KOPT-K1 (cell line): ENCODE results near the gene ALOX5AP.

Experiments
- H3K27ac ChIP-seq: fragments of 200-600 bp; sonication (generic); 2 replicates; pipeline ENCODE4 v1.5.1; 2016; ENCODE audit warnings: antibody characterized with exemption, mild to moderate bottlenecking, low read depth, low read length; ENCODE audit not compliant: poor library complexity, severe bottlenecking
- H3K36me3 ChIP-seq: fragments of 200-600 bp; sonication (generic); 2 replicates; pipeline ENCODE4 v1.5.1; 2017; ENCODE audit warnings: antibody characterized with exemption, mild to moderate bottlenecking, low read length, moderate library complexity; ENCODE audit not compliant: insufficient read depth
- H3K9me3 ChIP-seq: fragments of 200-600 bp; sonication (generic); 2 replicates; pipeline ENCODE4 v1.5.1; 2017; ENCODE audit warnings: antibody characterized with exemption, low read length, mild to moderate bottlenecking; ENCODE audit not compliant: insufficient read depth, poor library complexity, severe bottlenecking

ALOX5AP gene

DNA sequence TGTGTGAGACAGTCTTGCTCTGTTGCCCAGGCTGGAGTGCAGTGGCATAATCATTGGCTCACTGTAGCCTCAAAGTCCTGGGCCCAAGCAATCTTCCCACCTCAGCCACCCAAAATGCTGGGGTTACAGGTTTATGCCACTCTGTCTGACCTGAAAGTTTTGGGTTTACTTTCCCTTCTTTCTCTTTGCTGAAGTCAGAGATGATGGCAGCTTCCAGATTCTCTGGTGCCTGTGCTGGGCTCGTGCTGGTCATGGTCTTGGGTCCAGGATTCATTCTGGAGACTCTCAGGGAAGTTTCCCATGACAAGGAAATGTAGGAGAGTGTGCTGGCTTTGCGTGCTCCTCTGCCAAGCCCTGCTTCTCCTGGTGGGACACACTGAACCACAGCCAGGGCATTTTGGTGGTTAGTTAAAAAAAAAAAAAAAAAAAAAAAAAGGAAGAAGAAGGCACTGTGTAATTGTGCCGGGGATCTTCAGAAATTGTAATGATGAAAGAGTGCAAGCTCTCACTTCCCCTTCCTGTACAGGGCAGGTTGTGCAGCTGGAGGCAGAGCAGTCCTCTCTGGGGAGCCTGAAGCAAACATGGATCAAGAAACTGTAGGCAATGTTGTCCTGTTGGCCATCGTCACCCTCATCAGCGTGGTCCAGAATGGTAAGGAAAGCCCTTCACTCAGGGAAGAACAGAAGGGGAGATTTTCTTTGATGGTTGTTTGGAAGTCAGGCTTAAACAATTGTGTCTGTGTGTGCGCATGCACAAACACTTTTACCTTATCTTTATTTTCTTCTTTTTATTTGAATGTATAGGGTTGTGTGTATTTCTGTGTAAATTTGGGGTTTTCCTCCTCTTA, at the start of gene ALOX5AP:
Gene ALOX5AP, plus strand, starts transcription at position 519 of the 847 bp plus-strand sequence. Its CDS starts 63 bp downstream, at position 582.
- no peaks in the 10 kb centered on the region for H3K36me3 ChIP-seq
- no peaks in the 10 kb centered on the region for H3K9me3 ChIP-seq
- H3K27ac ChIP-seq, result peak within 1 kb of the TSS; percentile 82

DNA sequence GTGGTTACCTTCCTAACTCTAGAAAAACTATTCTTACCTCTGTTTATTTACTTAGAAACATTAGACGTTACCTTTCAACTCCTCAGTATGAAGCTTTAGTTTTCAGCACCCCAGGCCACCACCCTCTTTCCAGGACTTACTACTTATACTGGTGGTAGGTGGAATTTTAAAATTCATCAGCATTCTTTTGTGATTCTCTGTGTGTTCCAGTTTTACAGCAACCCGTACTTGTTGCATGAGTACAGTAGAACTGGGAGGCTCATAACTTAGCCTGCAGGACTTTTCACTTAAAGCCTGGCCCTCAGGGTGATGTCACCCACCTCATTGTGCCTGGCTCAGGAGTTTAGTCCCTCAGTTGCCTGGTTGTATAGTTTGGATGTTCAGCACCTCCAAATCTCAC, 49.4 kb upstream of the ALOX5AP start:
- H3K36me3 ChIP-seq, result no peaks in the 10 kb centered on the region
- H3K9me3 ChIP-seq, result no peaks in the 10 kb centered on the region
- H3K27ac ChIP-seq, result no peak overlapping the region

- no peaks in the 10 kb centered on the region for H3K9me3 ChIP-seq
- no peak overlapping the region for H3K27ac ChIP-seq
- H3K36me3 ChIP-seq, result no peaks in the 10 kb centered on the region
These were observed 47.7 kb upstream of the ALOX5AP start for GRCh38 chr13:30687601-30688000.

GRCh38 chr13:30689752-30690151, 45.6 kb upstream of the ALOX5AP start:
- H3K27ac ChIP-seq, result peak overlapping the region; percentile 46
- H3K9me3 ChIP-seq, result no peaks in the 10 kb centered on the region
- no peaks in the 10 kb centered on the region for H3K36me3 ChIP-seq

DNA sequence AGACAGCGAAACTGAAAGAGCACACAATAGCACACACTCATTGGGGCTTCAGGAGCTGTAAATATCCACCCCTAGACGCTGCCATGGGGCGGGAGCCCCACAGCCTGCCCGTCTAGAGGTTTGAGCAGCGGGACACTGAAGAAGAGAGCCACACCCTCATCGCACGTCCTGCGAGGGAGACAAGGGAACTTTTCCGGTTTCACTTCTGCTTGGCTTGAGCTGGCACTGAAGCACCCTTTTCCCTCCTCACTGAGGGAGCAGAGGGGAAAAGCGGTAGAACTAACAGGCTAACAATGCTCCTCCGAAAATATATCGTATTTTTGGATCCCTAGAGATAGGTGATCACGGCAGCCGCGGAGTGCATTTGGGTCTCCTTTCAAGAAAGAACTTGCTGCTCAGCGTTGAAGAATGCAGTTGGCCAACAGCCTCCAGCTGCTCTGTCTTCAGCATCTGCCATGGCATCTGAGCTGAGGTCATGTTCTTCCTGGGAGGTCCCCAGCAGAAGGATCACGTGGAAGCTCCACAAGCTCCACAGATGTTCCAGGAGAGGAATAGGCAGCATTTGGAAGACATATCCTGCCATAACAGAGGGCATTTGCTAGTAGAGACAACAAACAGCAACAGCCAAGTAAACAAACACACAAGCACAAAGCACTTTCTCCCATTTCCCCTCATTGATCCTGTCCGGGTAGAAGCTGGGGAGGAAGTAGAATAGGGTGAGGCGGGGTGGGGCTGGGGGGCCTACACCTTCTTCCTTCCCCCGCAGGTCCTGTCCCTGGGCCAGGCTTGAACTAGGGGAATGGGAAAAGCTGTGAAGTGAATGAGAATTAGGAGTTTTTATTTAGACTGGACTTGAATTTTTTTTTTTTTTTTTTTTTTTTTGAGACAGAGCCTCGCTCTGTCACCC, 44.8 kb upstream of the ALOX5AP start:
- H3K9me3 ChIP-seq, result no peaks in the 10 kb centered on the region
- peak overlapping the region; percentile 46 for H3K27ac ChIP-seq
- no peaks in the 10 kb centered on the region for H3K36me3 ChIP-seq

GRCh38 chr13:30692113-30692512, 43.2 kb upstream of the ALOX5AP start:
- Histone ChIP-seq H3K9me3 (no peaks in the 10 kb centered on the region), H3K27ac (no peak overlapping the region), H3K36me3 (no peaks in the 10 kb centered on the region)

- Histone ChIP-seq H3K27ac (no peak overlapping the region), H3K36me3 (no peaks in the 10 kb centered on the region), H3K9me3 (no peaks in the 10 kb centered on the region)
These were observed 38.8 kb upstream of the ALOX5AP start for GRCh38 chr13:30696278-30697176.

GRCh38 chr13:30697177-30697953, 38.0 kb upstream of the ALOX5AP start:
- no peaks in the 10 kb centered on the region for H3K36me3 ChIP-seq
- no peaks in the 10 kb centered on the region for H3K9me3 ChIP-seq
- no peak overlapping the region for H3K27ac ChIP-seq

DNA sequence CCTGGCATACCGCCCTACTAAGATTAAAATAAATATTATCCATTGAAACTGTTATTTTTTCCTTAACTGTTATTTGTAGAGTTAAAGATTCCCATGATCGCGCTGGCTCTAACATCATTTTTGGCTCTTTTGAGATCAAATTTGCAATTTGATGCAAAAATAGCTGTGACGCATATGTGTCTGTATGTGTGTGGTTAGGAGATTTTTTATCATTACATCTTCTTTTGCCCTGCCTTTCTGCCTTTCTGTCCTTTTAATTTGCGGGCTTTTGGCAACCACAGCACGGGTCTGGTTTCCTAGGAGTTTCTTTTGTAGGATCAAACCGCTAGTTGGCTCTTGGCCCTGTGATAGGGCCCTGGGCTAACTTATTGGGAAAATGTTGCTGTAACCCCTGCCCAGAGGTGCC, 37.3 kb upstream of the ALOX5AP start:
- Histone ChIP-seq H3K27ac (no peak overlapping the region), H3K9me3 (no peaks in the 10 kb centered on the region), H3K36me3 (no peaks in the 10 kb centered on the region)

DNA sequence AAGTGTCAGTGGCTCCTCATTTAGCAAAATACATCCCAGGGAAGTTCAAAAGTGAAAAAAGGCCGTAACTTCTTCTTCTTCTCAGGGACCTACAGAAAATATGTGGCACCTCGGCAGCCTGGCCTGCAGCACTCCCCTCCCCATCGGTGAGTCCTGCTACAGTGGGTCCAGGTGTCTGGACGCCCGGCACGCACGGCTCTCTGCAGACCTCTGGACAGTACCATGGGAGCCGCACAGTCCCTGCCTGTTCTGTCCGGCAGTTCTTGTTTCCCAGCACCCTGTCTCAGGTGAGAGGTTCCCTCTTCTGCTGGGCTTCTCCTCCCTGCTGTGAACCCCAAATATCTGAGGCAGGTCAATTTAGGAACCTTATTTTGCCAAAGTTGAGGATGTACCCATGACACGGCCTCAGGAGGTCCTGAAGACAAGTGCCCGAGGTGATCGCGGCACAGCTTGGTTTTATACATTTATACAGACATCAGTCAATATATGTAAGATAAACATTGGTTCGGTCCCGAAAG, 36.8 kb upstream of the ALOX5AP start:
- Histone ChIP-seq H3K36me3 (no peaks in the 10 kb centered on the region), H3K27ac (no peak overlapping the region), H3K9me3 (no peaks in the 10 kb centered on the region)

GRCh38 chr13:30700364-30700763, 35.0 kb upstream of the ALOX5AP start:
- Histone ChIP-seq H3K36me3 (no peaks in the 10 kb centered on the region), H3K27ac (no peak overlapping the region), H3K9me3 (no peaks in the 10 kb centered on the region)

DNA sequence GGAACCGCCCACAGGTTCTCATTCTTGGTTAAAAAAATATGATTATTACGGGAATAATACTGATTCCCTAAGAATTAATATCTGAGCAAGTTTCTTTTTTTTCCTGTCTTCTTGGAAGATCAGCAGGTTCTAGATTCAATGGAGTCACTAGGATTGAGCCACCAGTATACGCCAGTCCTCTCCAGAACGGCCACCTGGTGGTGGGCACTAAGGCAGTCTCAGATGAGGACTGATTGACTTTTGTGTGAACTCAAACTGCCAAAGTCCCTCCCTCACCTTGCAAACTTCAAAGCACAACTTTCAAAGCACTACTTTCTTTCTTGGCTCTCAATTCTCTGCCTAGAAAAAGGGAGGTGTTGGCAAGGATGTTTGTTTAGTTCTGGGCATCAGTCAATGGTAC, 33.3 kb upstream of the ALOX5AP start:
- no peaks in the 10 kb centered on the region for H3K9me3 ChIP-seq
- no peak overlapping the region for H3K27ac ChIP-seq
- H3K36me3 ChIP-seq, result no peaks in the 10 kb centered on the region

- Histone ChIP-seq H3K27ac (no peak overlapping the region), H3K36me3 (no peaks in the 10 kb centered on the region), H3K9me3 (no peaks in the 10 kb centered on the region)
These were observed 30.7 kb upstream of the ALOX5AP start for GRCh38 chr13:30704596-30704995.

- Histone ChIP-seq H3K9me3 (no peaks in the 10 kb centered on the region), H3K36me3 (no peaks in the 10 kb centered on the region), H3K27ac (no peak overlapping the region)
These were observed 29.7 kb upstream of the ALOX5AP start for GRCh38 chr13:30705680-30706079.
